Mesenchymal stem cell (in vitro differentiated cells and primary cell): ENCODE data around the gene C16orf90.

Experiments used
- DNase-seq: peaks from one replicate; pipeline ENCODE4 v3.0.0-alpha.2; 2013
- H2AFZ ChIP-seq: one replicate; pipeline ENCODE4 v1.6.1; 2013; ENCODE audit warnings: low read depth, mild to moderate bottlenecking, control low read depth, inconsistent platforms, low read length, moderate library complexity
- H2AK5ac ChIP-seq: 2 replicates; pipeline ENCODE4 v1.6.1; 2013; ENCODE audit warnings: low read length, moderate library complexity, mild to moderate bottlenecking, inconsistent platforms; ENCODE audit not compliant: severe bottlenecking
- H2BK120ac ChIP-seq: one replicate; pipeline ENCODE4 v1.6.1; 2013; ENCODE audit warnings: low read depth, mild to moderate bottlenecking, inconsistent platforms, low read length, moderate library complexity
- H2BK12ac ChIP-seq, 2 experiments: one replicate each; pipeline ENCODE4 v1.6.1; 2013; ENCODE audit warnings: inconsistent platforms in 2 of 2, low read length in 2 of 2, mild to moderate bottlenecking in 2 of 2, moderate library complexity in 2 of 2, control low read depth in 1 of 2
- H2BK15ac ChIP-seq: one replicate; pipeline ENCODE4 v1.6.1; 2013; ENCODE audit warnings: mild to moderate bottlenecking, low read depth, inconsistent platforms; ENCODE audit not compliant: poor library complexity, severe bottlenecking
- H2BK5ac ChIP-seq: 2 replicates; pipeline ENCODE4 v1.6.1; 2013; ENCODE audit warnings: low read depth, mild to moderate bottlenecking, low read length, control low read depth, inconsistent platforms; ENCODE audit not compliant: poor library complexity, severe bottlenecking
- H3K14ac ChIP-seq, 2 experiments: one replicate each; pipeline ENCODE4 v1.6.1; 2013; ENCODE audit warnings: inconsistent platforms in 2 of 2, low read length in 2 of 2, control low read depth in 1 of 2, mild to moderate bottlenecking in 1 of 2, moderate library complexity in 1 of 2
- H3K18ac ChIP-seq, 2 experiments: one replicate each; pipeline ENCODE4 v1.6.1; 2013; ENCODE audit warnings: inconsistent platforms in 2 of 2, low read length in 2 of 2, control low read depth in 1 of 2, low read depth in 1 of 2, mild to moderate bottlenecking in 1 of 2
- H3K23ac ChIP-seq, 2 experiments: one replicate each; pipeline ENCODE4 v1.6.1; 2013; ENCODE audit warnings: inconsistent platforms in 2 of 2, low read length in 2 of 2, mild to moderate bottlenecking in 2 of 2, moderate library complexity in 2 of 2, control low read depth in 1 of 2
- H3K27ac ChIP-seq: 2 replicates; pipeline ENCODE4 v1.5.1; 2013; ENCODE audit warnings: mild to moderate bottlenecking, moderate library complexity, low read length, control low read depth, inconsistent platforms; ENCODE audit not compliant: poor library complexity, severe bottlenecking
- H3K27me3 ChIP-seq, 2 experiments: 2 replicates each; pipeline versions ENCODE4 v1.6.1 to v1.7.0; 2013; ENCODE audit warnings: low read length in 2 of 2, mild to moderate bottlenecking in 2 of 2, moderate library complexity in 2 of 2, control low read depth in 1 of 2, inconsistent platforms in 1 of 2; ENCODE audit not compliant: control insufficient read depth in 1 of 2, insufficient read depth in 1 of 2
- H3K36me3 ChIP-seq, 2 experiments: 2 replicates each; pipeline versions ENCODE4 v1.6.1 to v1.7.0; 2013; ENCODE audit warnings: low read length in 2 of 2, control low read depth in 1 of 2, inconsistent platforms in 1 of 2, low read depth in 1 of 2, mild to moderate bottlenecking in 1 of 2; ENCODE audit not compliant: insufficient read depth in 2 of 2, control insufficient read depth in 1 of 2
- H3K4ac ChIP-seq, 2 experiments: one replicate each; pipeline ENCODE4 v1.6.1; 2013; ENCODE audit warnings: inconsistent platforms in 2 of 2, low read length in 2 of 2, mild to moderate bottlenecking in 2 of 2, moderate library complexity in 2 of 2, control low read depth in 1 of 2, low read depth in 1 of 2
- H3K4me1 ChIP-seq: 2 replicates; pipeline ENCODE4 v1.6.1; 2013; ENCODE audit warnings: low read depth, low read length, control low read depth; ENCODE audit not compliant: control insufficient read depth, insufficient read depth
- H3K4me2 ChIP-seq: 2 replicates; pipeline ENCODE4 v1.6.1; 2013; ENCODE audit warnings: low read length, mild to moderate bottlenecking, inconsistent platforms; ENCODE audit not compliant: poor library complexity, severe bottlenecking
- H3K4me3 ChIP-seq, 2 experiments: 2 replicates each; pipeline versions ENCODE4 v1.5.1 to v1.7.0; 2013; ENCODE audit warnings: low read length in 2 of 2, mild to moderate bottlenecking in 2 of 2, control low read depth in 1 of 2, low read depth in 1 of 2; ENCODE audit not compliant: insufficient read depth in 1 of 2
- H3K79me1 ChIP-seq: replicated peaks from 2 replicates; pipeline ENCODE4 v1.6.1; 2013; ENCODE audit warnings: mild to moderate bottlenecking, control low read depth, low read length, inconsistent platforms; ENCODE audit not compliant: poor library complexity, severe bottlenecking
- H3K9ac ChIP-seq: 2 replicates; pipeline ENCODE4 v1.7.0; 2013; ENCODE audit warnings: mild to moderate bottlenecking, low read length, moderate library complexity
- H3K9me3 ChIP-seq: 2 replicates; pipeline ENCODE4 v1.7.0; 2013; ENCODE audit warnings: mild to moderate bottlenecking, low read length; ENCODE audit not compliant: control insufficient read depth
- H4K8ac ChIP-seq: one replicate; pipeline ENCODE4 v1.6.1; 2013; ENCODE audit warnings: inconsistent platforms, mild to moderate bottlenecking, low read length, moderate library complexity
- H4K91ac ChIP-seq: one replicate; pipeline ENCODE4 v1.6.1; 2013; ENCODE audit warnings: mild to moderate bottlenecking, low read length, inconsistent platforms
- WGBS: methylation state at CpG from one replicate; pipeline ENCODE4 v1.1.7; 2013; ENCODE audit warnings: mixed read lengths; 5-methylcytosine and 5-hydroxymethylcytosine counted together

C16orf90 gene

GRCh38 chr16:3494386-3494973, 809 bp downstream of the C16orf90 start:
- 97% methylated on average over 16 of the region's 16 CpGs for WGBS
- Histone ChIP-seq H3K36me3 (peaks cover 0 to 3% of the 10 kb centered on the region in 2 experiments), H3K14ac (no peak overlapping the region), H3K4ac (no peak overlapping the region), H3K79me1 (no peaks in the 10 kb centered on the region), H3K27ac (no peak overlapping the region), H3K4me1 (peaks cover 6% of the 10 kb centered on the region), H2AK5ac (no peak overlapping the region), H3K23ac (no peak overlapping the region), H3K9ac (no peak overlapping the region), H4K91ac (no peak overlapping the region), H3K27me3 (no peaks in the 10 kb centered on the region), H3K9me3 (no peaks in the 10 kb centered on the region), H2AFZ (no peak overlapping the region), H3K4me3 (no peak overlapping the region), H3K18ac (no peak overlapping the region), H2BK5ac (no peak overlapping the region), H4K8ac (no peak overlapping the region), H2BK120ac (no peak overlapping the region), H3K4me2 (no peak overlapping the region), H2BK15ac (no peak overlapping the region), H2BK12ac (no peak overlapping the region)
- DNase-seq, result no peak

- H2BK5ac ChIP-seq, result no peak overlapping the region
- H3K27ac ChIP-seq, result no peak overlapping the region
- peaks cover 6% of the 10 kb centered on the region for H3K4me1 ChIP-seq
- H3K79me1 ChIP-seq, result peaks cover 7% of the 10 kb centered on the region
- no peak overlapping the region for H2AK5ac ChIP-seq
- H3K36me3 ChIP-seq, result peaks cover 8 to 12% of the 10 kb centered on the region in 2 experiments
- no peak overlapping the region for H3K9ac ChIP-seq
- no peak overlapping the region for H3K4ac ChIP-seq
- no peak overlapping the region for H2BK12ac ChIP-seq
- no peaks in the 10 kb centered on the region for H3K9me3 ChIP-seq
- H3K4me2 ChIP-seq, result no peak overlapping the region
- H4K8ac ChIP-seq, result no peak overlapping the region
- no peak overlapping the region for H3K18ac ChIP-seq
- 98% methylated on average over 10 of the region's 10 CpGs for WGBS
- H2BK120ac ChIP-seq, result no peak overlapping the region
- H2AFZ ChIP-seq, result no peak overlapping the region
- no peak overlapping the region for H4K91ac ChIP-seq
- H3K14ac ChIP-seq, result no peak overlapping the region
- no peaks in the 10 kb centered on the region for H3K27me3 ChIP-seq
- H3K23ac ChIP-seq, result no peak overlapping the region
- H2BK15ac ChIP-seq, result no peak overlapping the region
- DNase-seq, result no peak
- no peak overlapping the region for H3K4me3 ChIP-seq
Observed at GRCh38 chr16:3492356-3492755, 2.9 kb downstream of the C16orf90 start.

- H3K27me3 ChIP-seq, result no peaks in the 10 kb centered on the region
- no peak overlapping the region for H2BK15ac ChIP-seq
- H3K4me3 ChIP-seq, result no peak overlapping the region
- no peak overlapping the region for H2AK5ac ChIP-seq
- H3K36me3 ChIP-seq, result peaks cover 20 to 23% of the 10 kb centered on the region in 2 experiments
- H3K23ac ChIP-seq, result no peak overlapping the region
- 92% methylated on average over 15 of the region's 17 CpGs for WGBS
- H2AFZ ChIP-seq, result no peak overlapping the region
- H3K14ac ChIP-seq, result no peak overlapping the region
- H4K8ac ChIP-seq, result no peak overlapping the region
- H3K9me3 ChIP-seq, result no peaks in the 10 kb centered on the region
- no peak for DNase-seq
- H3K4ac ChIP-seq, result no peak overlapping the region
- H3K18ac ChIP-seq, result no peak overlapping the region
- H3K79me1 ChIP-seq, result peaks cover 13% of the 10 kb centered on the region
- no peak overlapping the region for H2BK5ac ChIP-seq
- H2BK12ac ChIP-seq, result no peak overlapping the region
- H2BK120ac ChIP-seq, result no peak overlapping the region
- H3K4me2 ChIP-seq, result no peak overlapping the region
- H3K27ac ChIP-seq, result no peak overlapping the region
- H3K9ac ChIP-seq, result no peak overlapping the region
- peaks cover 11% of the 10 kb centered on the region for H3K4me1 ChIP-seq
- no peak overlapping the region for H4K91ac ChIP-seq
Observed at GRCh38 chr16:3490911-3491629, 4.2 kb downstream of the C16orf90 start.

- Histone ChIP-seq H3K4me2 (no peak overlapping the region), H4K8ac (no peak overlapping the region), H3K4ac (no peak overlapping the region), H3K4me3 (no peak overlapping the region), H2AFZ (no peak overlapping the region), H4K91ac (no peak overlapping the region), H2BK12ac (no peak overlapping the region), H2AK5ac (no peak overlapping the region), H2BK5ac (no peak overlapping the region), H3K27me3 (no peaks in the 10 kb centered on the region), H3K27ac (no peak overlapping the region), H3K23ac (no peak overlapping the region), H3K14ac (no peak overlapping the region), H2BK120ac (no peak overlapping the region), H3K9ac (no peak overlapping the region), H3K9me3 (no peaks in the 10 kb centered on the region), H3K36me3 (peaks cover 43 to 45% of the 10 kb centered on the region in 2 experiments), H3K4me1 (peaks cover 11% of the 10 kb centered on the region), H2BK15ac (no peak overlapping the region), H3K18ac (no peak overlapping the region), H3K79me1 (peaks cover 32% of the 10 kb centered on the region)
- DNase-seq, result no peak
- WGBS, result 80% methylated on average over 5 of the region's 13 CpGs
Observed at GRCh38 chr16:3488801-3489200, 6.5 kb downstream of the C16orf90 start.
